GM23248 (cell line): ENCODE measurements around the gene BPIFB6. TPM values are rescaled to one million over a fixed set of nuclear protein-coding genes. Genes with fewer than 3 reads are reported as not detected.

Experiments
- DNase-seq: peaks from one replicate; pipeline ENCODE4 v3.0.0-alpha.2; 2015
- H2AFZ ChIP-seq: fragments of 200-600 bp; sonication (generic); 2 replicates; pipeline ENCODE4 v1.6.1; 2016; ENCODE audit warnings: antibody characterized with exemption
- H3F3A ChIP-seq: fragments of 200-600 bp; sonication (generic); 2 replicates; pipeline ENCODE4 v1.6.1; 2016; ENCODE audit warnings: mild to moderate bottlenecking, antibody characterized with exemption, mixed run types; ENCODE audit not compliant: insufficient read depth
- H3K27ac ChIP-seq: fragments of 200-600 bp; sonication (generic); 2 replicates; pipeline ENCODE4 v1.5.1; 2016; ENCODE audit warnings: mild to moderate bottlenecking
- H3K27me3 ChIP-seq: fragments of 200-600 bp; sonication (generic); replicated peaks from 2 replicates; pipeline ENCODE4 v1.6.1; 2016; ENCODE audit warnings: mild to moderate bottlenecking; ENCODE audit not compliant: insufficient read depth
- H3K36me3 ChIP-seq: fragments of 200-600 bp; sonication (generic); 2 replicates; pipeline ENCODE4 v1.6.1; 2016; ENCODE audit warnings: low read depth, mild to moderate bottlenecking
- H3K4me1 ChIP-seq: fragments of 200-600 bp; sonication (generic); 2 replicates; pipeline ENCODE4 v1.6.1; 2016; ENCODE audit warnings: mild to moderate bottlenecking; ENCODE audit not compliant: insufficient read depth
- H3K4me2 ChIP-seq: fragments of 200-600 bp; sonication (generic); one replicate; pipeline ENCODE4 v1.6.1; 2016; ENCODE audit warnings: mild to moderate bottlenecking; ENCODE audit not compliant: unreplicated experiment
- H3K4me3 ChIP-seq: fragments of 200-600 bp; sonication (generic); 2 replicates; pipeline ENCODE4 v1.5.1; 2016; ENCODE audit warnings: mild to moderate bottlenecking
- H3K79me2 ChIP-seq: fragments of 200-600 bp; sonication (generic); 2 replicates; pipeline ENCODE4 v1.6.1; 2016; ENCODE audit warnings: mild to moderate bottlenecking; ENCODE audit not compliant: insufficient read depth
- H3K9ac ChIP-seq: fragments of 200-600 bp; sonication (generic); 2 replicates; pipeline ENCODE4 v1.6.1; 2016; ENCODE audit warnings: mild to moderate bottlenecking
- H3K9me2 ChIP-seq: fragments of 200-600 bp; sonication (generic); 2 replicates; pipeline ENCODE4 v1.6.1; 2016; ENCODE audit warnings: mixed run types, mild to moderate bottlenecking, moderate library complexity; ENCODE audit not compliant: insufficient read depth
- H3K9me3 ChIP-seq: fragments of 200-600 bp; sonication (generic); one replicate; pipeline ENCODE4 v1.6.1; 2017; ENCODE audit warnings: low read depth
- H4K20me1 ChIP-seq: fragments of 200-600 bp; sonication (generic); 2 replicates; pipeline ENCODE4 v1.6.0; 2016; ENCODE audit not compliant: insufficient read depth
- EZH2 ChIP-seq: fragments of 200-600 bp; sonication (generic); IDR thresholded peaks from 2 replicates; pipeline ENCODE4 v1.6.1; 2018; ENCODE audit warnings: antibody characterized with exemption, mild to moderate bottlenecking; ENCODE audit not compliant: insufficient read depth, poor library complexity, severe bottlenecking
- EZH2phosphoT487 ChIP-seq: fragments of 200-600 bp; sonication (generic); IDR thresholded peaks from 2 replicates; pipeline ENCODE4 v1.6.1; 2018; ENCODE audit warnings: antibody characterized with exemption, moderate library complexity, mild to moderate bottlenecking, low read depth; ENCODE audit not compliant: insufficient read depth
- WGBS, 2 experiments: methylation state at CpG; one replicate each; pipeline ENCODE4 v1.1.6; 2015 to 2017; ENCODE audit warnings: low lambda C conversion rate in 2 of 2, low coverage in 1 of 2; ENCODE audit errors: missing lambda C conversion rate in 2 of 2; 5-methylcytosine and 5-hydroxymethylcytosine counted together
- in situ Hi-C: fragments of 300-500 bp; cut with MboI; formaldehyde crosslinking; loops from 2 replicates; pipeline ENCODE4 v1.15.0; 2020
- polyA plus RNA-seq: library from polyadenylated mRNA; unstranded; fragments of >200 nt; fragmentation: Nextera tagmentation; extraction: Ambion mirVana; gene quantifications from 2 replicates; pipeline ENCODE4 v1.2.1, GENCODE V29; 2016
- total RNA-seq: library from RNA; depleted of rRNA; stranded (reverse); fragments of >200 nt; shearing (Covaris generic); gene quantifications from 2 replicates; pipeline ENCODE4 v1.2.3, GENCODE V29; 2014

BPIFB6 gene
- total and polyA plus RNA-seq, 2 experiments from 2014 or later: not detected

DNA sequence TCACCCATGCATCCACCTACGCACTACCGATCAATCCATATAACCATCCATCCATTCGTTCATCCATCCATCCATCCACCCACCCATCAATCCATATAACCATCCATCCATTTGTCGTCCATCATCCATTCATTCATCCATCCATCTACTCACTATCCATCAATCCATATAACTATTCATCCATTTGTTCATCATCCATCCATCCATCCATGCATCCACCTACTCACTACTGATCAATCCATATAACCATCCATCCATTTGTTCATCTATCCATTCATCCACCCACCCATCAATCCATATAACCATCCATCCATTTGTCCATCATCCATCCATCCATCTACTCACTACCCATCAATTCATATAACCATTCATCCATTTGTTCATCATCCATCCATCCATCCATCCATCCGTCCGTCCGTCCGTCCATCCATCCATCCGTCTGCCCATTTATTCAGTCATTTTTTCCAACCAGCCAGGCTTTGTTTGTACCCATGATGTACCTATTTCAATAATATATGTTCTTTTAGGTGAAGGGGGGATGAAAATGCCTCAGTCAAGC lies 6.1 kb upstream of the BPIFB6 start:
- no peaks in the 10 kb centered on the region for H3K9me2 ChIP-seq
- H3K4me2 ChIP-seq: no peak overlapping the region
- H3K4me3 ChIP-seq: no peak overlapping the region
- H3K36me3 ChIP-seq: no peaks in the 10 kb centered on the region
- 52 to 58% methylated on average over 9 of the region's 9 CpGs for WGBS, 2 experiments
- no peak overlapping the region for H2AFZ ChIP-seq
- H3F3A ChIP-seq: no peaks in the 10 kb centered on the region
- no peaks in the 10 kb centered on the region for H3K4me1 ChIP-seq
- no peak overlapping the region for H3K27ac ChIP-seq
- H4K20me1 ChIP-seq: no peaks in the 10 kb centered on the region
- H3K79me2 ChIP-seq: no peaks in the 10 kb centered on the region
- no peak for DNase-seq
- in situ Hi-C loops: no loop called here
- no peak overlapping the region for H3K9ac ChIP-seq
- no peak for TF ChIP-seq EZH2phosphoT487
- no peak for TF ChIP-seq EZH2
- H3K9me3 ChIP-seq: no peaks in the 10 kb centered on the region
- H3K27me3 ChIP-seq: no peaks in the 10 kb centered on the region

DNA sequence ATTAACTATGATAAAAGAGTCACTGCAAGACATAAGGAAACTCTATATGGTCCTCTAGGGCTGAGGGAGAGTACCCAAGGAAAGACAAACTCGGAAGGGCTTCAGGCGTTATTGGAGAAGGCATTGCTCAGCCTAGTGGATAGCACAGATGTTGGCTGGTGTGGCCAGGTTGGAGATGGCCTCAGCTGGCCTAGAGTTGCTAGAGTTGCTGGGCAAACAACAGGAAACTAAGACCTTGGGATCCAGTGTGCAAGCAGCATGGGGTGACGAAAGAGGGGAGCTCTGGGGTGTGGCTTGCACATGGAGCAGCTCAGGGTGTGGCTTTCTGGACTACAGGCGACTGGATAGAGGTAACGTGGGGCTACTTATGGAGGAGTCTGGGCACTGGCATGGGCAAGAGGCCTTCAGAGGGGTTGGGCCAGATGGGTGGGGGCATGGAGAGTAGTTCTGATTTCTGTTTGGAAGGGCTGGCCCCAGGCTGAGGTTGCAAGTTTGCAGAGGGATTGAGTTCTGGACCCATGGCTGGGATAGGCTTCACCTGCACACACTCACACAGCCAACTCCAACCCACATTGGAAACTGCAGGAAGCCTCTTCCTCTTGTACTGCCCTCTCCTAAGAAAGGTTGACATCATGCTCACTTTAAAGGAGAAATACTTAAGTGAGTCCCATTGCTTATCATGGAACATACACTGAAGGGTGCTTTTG lies 5.2 kb upstream of the BPIFB6 start:
- Histone ChIP-seq H3K9ac (no peak overlapping the region), H3K4me1 (no peaks in the 10 kb centered on the region), H3F3A (no peaks in the 10 kb centered on the region), H3K4me3 (no peak overlapping the region), H3K9me3 (no peaks in the 10 kb centered on the region), H3K79me2 (no peaks in the 10 kb centered on the region), H3K9me2 (no peaks in the 10 kb centered on the region), H2AFZ (no peak overlapping the region), H4K20me1 (no peaks in the 10 kb centered on the region), H3K27me3 (no peaks in the 10 kb centered on the region), H3K4me2 (no peak overlapping the region), H3K27ac (no peak overlapping the region), H3K36me3 (no peaks in the 10 kb centered on the region)
- DNase-seq: no peak
- TF ChIP-seq EZH2: no peak
- WGBS, 2 experiments: 26% methylated on average over 5 of the region's 5 CpGs
- in situ Hi-C loops: no loop called here

DNA sequence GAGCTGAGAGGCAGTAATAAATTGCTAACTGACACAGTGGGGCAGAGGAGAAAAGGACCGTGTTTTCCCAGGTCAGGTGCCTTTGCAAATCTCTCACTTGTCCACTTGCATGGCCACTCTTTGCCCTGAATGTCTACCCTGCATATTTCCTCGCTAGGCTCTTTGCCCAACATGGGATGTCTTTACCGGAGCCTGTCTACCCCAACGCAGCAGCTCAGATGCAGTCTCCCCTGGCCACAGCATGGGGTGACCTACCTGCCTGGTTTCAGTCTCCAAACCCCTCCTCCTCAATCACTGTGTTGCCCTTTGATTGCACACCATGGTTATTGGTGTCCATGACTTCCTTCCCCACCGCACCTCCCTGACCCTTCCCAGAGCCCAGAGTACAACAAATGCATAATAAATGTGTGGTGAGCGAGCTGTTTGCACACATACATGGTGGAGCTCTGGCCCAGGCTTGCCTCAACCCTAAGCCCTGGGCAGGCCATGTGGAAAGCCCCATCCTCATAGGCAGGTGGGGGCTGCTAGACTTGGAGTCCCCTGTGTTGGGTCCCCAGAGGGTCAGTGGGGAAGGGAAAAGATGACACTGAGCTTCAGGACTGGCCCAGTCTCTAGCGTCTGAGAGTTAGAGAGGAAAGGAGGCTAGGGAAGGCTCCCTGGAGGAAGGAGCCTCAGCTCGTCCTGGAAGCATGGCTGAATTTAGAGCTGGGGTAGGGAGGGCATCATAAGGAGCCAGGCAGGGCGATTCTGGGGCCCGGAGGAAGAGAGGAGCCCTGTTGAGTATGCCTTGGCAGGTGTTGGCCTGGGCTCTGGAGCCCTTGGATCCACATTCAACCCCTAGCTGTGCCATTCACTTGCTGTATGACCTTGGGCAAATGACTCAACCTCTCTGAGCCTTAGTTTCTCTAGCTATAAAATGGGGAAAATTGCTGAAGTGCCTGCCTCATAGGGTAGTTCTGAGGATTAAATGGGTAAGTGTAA lies 4.4 kb upstream of the BPIFB6 start:
- Histone ChIP-seq H3K36me3 (no peaks in the 10 kb centered on the region), H3K9me2 (no peaks in the 10 kb centered on the region), H3K9ac (no peak overlapping the region), H2AFZ (no peak overlapping the region), H3K4me3 (no peak overlapping the region), H3K79me2 (no peaks in the 10 kb centered on the region), H4K20me1 (no peaks in the 10 kb centered on the region), H3K9me3 (no peaks in the 10 kb centered on the region), H3K27me3 (no peaks in the 10 kb centered on the region; the same call in 1 of the 2 replicates), H3F3A (no peaks in the 10 kb centered on the region), H3K4me1 (no peaks in the 10 kb centered on the region), H3K27ac (no peak overlapping the region), H3K4me2 (no peak overlapping the region)
- 23 to 25% methylated on average over 10 of the region's 10 CpGs for WGBS, 2 experiments
- no peak for DNase-seq
- in situ Hi-C loops: no loop called here
- TF ChIP-seq EZH2: no peak
- TF ChIP-seq EZH2phosphoT487: no peak
